ENCODE results near the gene GOLIM4. TPM values are rescaled to one million over a fixed set of nuclear protein-coding genes. Genes with fewer than 3 reads are reported as not detected.

GOLIM4 gene
- total RNA-seq, 1 experiment from 2014 or later = 22.4 TPM

DNA sequence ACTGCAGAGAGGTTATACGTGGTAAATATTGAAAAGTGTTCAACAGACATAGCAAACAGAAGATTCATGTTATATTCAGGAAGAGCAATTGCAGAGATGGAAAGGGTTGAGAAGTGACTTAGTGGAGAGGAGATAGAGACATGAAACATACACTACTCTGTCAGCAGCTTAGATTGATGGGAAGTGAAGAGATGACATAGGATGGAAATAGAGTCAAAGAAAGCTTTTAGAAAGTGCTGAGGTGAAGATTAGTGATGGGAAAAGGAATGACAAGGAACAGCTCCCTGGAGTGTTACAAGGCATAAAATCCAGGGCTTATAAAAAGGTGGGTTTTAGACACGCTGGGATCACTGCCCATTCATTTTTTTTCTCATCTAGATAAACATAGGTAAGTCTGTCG, 17.2 kb upstream of the GOLIM4 start:
- no peak for DNase-seq (ENCODE audit: low read depth)
- in situ Hi-C loops (cut with HindIII; ENCODE audit: low pct_unique_long_range_greater_than_20kb, low sequenced_read_pairs) = no loop called here

DNA sequence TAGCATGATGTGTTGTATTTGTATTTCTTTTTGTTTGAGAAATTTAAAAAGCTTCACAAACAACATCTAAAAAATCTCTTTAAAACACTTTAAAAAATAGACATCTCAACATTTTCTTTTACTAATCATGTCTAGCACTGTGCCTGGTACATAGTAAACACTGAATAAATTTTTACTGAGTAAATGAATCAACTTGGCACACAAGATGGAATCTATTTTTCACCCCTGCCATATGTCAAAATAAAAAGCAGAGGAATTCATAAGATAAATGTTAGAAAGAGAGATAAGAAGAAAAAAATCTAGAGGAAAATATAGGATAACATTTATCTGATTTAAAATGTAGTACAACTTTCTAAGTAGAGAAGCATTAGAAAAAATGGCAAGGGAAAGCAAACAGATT, 8.6 kb upstream of the GOLIM4 start:
- in situ Hi-C loops (cut with HindIII; ENCODE audit: low pct_unique_long_range_greater_than_20kb, low sequenced_read_pairs) = no loop called here
- DNase-seq (ENCODE audit: low read depth) = no peak

DNA sequence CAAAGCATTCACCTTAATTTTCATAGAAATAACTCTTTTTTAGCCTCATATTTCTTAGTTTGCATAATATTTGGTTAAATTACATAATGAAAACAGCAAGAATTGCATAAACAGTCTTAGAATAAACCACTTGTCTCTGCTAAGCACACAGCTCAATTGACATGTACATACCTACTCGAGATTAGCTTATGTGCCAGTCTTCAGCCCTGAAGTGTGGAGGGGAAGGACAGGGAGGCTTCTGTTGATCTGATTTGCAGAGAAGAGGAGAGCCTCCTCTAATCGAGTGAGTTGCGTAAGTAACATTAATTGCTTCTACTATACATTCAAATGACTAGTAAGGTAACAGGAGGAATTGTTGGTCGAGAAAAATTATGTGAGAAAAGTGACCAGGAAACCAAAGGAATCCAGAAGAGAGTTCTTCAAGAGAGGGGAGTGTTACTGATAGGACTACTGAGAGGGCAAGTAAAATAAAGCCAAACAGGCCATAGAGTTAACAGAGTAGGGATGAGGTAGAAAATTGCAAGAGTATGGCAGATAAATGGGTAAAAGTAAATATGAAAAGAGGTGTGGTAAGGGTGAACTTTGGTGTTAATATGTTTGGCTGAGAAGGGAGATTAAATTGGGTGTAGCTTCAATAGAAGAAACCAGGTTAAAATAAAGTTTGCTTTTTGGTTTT, 7.1 kb upstream of the GOLIM4 start:
- DNase-seq (ENCODE audit: low read depth) = no peak
- in situ Hi-C loops (cut with HindIII; ENCODE audit: low pct_unique_long_range_greater_than_20kb, low sequenced_read_pairs) = no loop called here

DNA sequence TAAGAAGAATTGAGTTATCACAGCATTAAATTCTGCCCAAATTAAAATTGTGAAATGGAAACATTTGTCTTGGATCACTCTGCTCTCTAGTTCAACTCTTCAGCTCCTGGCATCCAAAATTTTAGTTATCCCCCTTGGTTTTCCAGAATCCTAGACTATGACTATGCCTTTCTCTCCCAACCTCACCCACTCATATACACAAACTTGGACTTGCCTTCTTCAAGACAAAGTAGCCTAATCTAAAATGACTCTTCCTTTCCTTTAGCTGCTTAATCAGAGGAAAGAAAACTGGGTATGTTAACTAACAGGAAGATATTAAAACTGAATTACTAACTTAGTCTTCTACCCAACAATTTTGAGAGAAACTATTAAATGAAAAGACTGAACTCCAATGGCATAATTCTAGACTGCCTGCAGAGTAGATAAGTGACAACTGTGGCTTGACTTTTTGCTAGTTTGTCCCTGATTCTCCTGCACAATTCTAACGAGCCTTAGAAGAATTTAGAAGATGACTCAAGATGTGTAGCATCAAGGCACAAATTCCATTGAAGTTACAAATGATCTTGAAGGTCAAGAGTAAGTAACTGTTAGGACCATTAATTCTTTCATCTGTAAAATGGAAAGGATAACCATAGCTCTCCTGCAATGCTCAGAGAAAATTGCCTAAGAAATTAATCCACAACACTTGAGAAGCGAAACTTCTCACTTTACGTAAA, 5.2 kb upstream of the GOLIM4 start:
- in situ Hi-C loops (cut with HindIII; ENCODE audit: low pct_unique_long_range_greater_than_20kb, low sequenced_read_pairs) = no loop called here
- no peak for DNase-seq (ENCODE audit: low read depth)

DNA sequence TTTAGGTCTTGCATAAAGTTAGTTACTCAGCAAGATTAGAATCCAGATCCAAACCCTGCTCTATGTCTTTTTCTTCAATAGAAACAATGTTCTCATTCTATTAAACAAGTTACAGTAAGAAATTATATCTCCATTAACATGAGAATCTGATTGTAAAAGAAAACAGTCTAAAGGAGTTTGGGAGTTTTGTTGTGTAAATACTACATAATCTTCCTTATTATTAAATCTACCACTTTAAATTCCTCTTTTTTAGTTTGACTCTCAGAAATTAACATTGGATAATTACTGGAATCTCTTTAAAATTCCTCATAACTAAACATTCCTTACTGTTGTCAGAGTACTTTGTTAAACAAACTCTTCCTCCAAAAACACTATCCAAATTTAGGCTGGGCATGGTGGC, 1.7 kb upstream of the GOLIM4 start:
- no peak for DNase-seq (ENCODE audit: low read depth)
- in situ Hi-C loops (cut with HindIII; ENCODE audit: low pct_unique_long_range_greater_than_20kb, low sequenced_read_pairs) = no loop called here

DNA sequence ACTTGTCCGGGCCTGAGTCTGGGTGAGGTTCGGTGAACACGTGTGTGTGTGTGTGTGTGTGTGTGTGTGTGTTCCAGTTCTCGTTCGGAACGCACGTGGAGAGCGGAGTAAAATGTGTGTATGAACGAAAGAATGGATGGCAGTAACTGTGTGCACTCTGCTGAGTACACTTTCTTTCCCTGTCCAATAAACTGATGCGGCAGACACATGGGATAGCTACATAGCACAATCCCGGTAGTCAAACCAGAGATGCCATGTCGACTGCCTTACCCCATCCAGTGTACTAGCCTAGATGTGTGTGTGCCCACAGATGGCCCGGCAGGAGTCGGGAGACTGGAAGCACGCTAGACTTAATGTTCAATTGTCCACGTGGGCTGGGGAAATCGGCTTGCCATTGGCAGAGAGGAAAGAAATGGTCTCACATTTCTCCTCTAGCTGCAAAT, 507 bp upstream of the GOLIM4 start:
- peak; percentile 96 for DNase-seq (ENCODE audit: low read depth)
- in situ Hi-C loops (cut with HindIII; ENCODE audit: low pct_unique_long_range_greater_than_20kb, low sequenced_read_pairs) = no loop called here

DNA sequence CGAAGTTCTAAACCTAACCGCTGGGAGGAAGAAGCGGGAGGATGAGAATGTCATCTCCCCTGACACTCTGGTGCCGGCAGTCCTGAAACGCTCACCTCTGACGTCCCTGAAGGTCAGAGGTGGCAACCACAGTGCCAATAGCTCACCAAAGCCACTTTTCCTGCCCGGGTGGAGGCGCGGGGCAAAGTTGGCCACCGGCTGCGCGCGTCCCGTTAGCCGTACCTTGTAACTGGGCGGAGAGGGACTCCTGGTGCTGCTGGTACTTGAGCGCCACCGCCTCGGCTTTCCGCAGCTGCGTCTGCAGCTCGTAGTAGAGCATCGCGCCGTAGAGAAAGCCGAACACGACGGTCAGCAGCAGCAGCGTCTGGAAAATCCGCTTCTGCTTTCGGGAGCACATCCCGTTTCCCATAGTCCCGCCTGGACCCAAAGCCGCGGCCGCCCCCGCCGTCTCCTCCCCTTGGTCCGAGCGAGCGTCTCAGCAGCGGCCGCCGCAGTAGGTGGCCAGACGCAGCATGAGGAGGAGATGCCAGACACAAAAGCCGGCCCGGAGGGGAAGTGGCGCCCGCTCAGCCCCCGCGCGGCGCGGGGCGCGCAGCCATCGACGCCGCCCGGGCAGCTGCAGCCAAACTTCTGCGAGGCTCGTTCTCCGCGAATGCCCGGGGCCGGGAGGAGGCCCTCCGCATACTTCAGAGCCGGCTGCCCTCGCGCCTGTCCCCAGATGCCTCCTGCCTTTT, 680 bp downstream of the GOLIM4 start:
- in situ Hi-C loops (cut with HindIII; ENCODE audit: low pct_unique_long_range_greater_than_20kb, low sequenced_read_pairs) = no loop called here
- peak; percentile 86 for DNase-seq (ENCODE audit: low read depth)

DNA sequence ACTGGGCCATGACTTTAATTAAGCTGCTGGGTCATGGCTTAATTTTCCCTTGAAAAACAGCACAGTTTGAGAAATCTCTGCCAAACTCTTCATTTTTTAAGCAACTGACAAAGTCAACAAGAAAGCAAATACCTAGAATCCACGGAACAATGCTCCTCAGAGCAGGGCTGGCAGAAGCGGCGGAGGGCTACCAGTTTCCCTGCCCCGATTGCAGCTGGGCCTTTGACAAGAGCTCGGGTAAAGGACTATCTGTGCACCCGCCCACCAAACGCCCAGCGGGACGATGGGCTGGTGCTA, 1.2 kb downstream of the GOLIM4 start:
- DNase-seq (ENCODE audit: low read depth) = no peak
- in situ Hi-C loops (cut with HindIII; ENCODE audit: low pct_unique_long_range_greater_than_20kb, low sequenced_read_pairs) = no loop called here

DNA sequence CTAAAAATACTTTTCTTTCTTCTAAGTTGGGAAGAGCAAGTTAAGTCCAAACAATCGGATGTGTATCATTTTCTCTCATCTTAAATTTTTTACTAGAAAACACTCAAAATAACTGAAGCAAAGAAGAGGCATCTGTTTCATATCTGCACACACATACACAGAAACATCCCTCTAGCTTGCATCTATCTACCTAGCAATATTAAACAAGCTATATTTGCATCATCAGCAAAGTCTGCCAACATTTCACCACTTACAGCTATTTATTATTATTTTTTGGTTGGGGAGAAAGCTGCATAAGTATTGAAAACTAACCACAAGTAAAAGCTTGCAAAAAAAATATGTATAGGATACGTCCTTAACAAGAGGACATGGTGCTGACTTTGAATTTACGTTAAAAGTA, 1.9 kb downstream of the GOLIM4 start:
- in situ Hi-C loops (cut with HindIII; ENCODE audit: low pct_unique_long_range_greater_than_20kb, low sequenced_read_pairs) = no loop called here
- DNase-seq (ENCODE audit: low read depth) = no peak

DNA sequence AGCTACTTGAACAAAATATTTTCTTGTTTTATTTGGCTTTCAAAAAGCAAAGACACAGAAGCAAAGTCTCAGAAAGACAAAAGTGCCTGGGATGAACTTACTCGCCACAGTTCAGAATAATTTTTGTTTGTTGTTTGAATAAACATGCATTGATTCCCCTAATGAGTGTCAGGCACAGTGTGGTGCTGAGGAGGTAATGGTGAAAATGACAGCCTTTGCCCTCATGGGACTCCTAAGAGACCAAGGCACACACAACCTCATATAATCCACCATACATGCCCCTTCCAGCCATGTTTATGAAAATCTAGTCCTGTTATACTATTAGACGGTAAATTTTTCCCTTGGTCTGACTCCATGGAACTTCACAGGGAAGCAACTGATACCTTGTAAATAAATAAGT, 2.5 kb downstream of the GOLIM4 start:
- peak; percentile 18 for DNase-seq (ENCODE audit: low read depth)
- in situ Hi-C loops (cut with HindIII; ENCODE audit: low pct_unique_long_range_greater_than_20kb, low sequenced_read_pairs) = no loop called here

DNA sequence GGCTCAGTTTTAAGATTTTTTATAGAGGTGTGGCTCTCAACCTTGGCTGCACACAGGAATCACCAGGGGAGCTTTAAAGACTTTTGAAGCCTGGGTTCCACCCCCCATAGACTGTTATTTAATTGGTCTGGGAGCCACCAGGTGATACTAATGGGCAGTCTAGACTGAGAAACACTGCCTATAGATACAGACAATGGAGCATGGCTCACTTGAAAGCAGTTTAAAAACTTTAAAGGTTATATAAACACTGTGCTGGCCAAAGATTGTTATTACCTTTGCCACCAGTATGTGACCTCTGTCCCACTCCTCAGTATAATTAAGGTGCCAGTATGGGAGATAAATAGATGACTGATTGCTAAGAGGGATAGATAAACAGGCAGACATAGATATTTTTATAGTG, 3.8 kb downstream of the GOLIM4 start:
- in situ Hi-C loops (cut with HindIII; ENCODE audit: low pct_unique_long_range_greater_than_20kb, low sequenced_read_pairs) = no loop called here
- DNase-seq (ENCODE audit: low read depth) = peak; percentile 41

DNA sequence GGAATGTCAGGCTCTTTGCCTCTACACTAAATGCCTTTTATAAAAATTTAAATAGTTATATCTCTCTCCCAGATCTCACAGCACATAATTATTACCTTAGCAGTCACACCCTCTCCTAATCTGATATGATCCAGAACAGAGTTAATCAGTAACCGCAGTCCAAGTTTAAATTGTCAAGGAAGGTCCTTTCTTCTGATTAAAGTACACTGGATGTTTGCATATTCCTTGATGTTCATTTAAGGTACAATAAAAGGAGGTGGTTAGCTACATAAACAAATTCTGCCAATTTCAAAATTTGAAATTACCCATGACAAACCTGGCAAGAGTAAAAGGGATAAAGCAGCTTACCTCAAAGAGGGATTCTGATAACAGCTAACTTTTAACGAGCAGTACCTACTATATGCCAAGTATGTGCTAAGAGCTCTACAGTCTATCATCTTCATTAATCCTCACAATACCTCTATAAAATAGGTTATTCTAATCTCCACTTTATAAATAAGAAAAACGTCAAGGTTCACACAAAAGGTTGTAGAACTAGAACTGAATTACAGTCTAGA, 4.3 kb downstream of the GOLIM4 start:
- in situ Hi-C loops (cut with HindIII; ENCODE audit: low pct_unique_long_range_greater_than_20kb, low sequenced_read_pairs) = no loop called here
- peak; percentile 54 for DNase-seq (ENCODE audit: low read depth)

DNA sequence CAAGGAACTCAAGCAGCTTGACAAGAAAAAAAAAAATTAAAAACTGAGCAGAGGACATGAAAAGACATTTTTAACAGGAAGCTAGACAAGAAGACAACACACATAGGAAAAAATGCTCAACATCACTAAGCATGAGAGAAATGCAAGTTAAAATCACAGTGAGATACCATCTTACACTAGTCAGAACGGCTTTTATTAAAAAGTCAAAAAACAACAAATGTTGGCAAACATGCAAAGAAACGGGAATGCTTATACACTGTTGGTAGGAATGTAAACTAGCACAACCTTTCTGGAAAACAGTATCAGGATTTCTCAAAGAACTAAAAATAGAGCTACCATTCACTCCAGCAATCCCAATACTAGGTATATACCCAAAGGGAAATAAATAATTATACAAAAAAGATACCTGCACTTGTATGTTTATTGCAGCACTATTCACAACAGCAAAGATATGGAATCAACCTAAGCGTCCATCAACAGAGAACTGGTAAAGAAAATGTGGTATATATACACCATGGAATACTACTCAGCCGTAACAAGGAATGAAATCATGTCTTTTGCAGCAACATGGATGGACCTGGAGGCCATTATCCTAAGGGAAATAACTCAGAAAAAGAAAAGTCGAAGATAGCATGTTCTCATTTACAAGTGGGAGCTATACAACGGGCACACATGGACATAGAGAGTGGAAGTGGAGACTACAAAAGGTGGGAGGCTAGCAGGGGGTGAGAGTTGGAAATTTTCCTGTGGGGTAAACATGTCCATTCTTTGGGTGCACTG, 5.2 kb downstream of the GOLIM4 start:
- DNase-seq (ENCODE audit: low read depth) = no peak
- in situ Hi-C loops (cut with HindIII; ENCODE audit: low pct_unique_long_range_greater_than_20kb, low sequenced_read_pairs) = no loop called here

DNA sequence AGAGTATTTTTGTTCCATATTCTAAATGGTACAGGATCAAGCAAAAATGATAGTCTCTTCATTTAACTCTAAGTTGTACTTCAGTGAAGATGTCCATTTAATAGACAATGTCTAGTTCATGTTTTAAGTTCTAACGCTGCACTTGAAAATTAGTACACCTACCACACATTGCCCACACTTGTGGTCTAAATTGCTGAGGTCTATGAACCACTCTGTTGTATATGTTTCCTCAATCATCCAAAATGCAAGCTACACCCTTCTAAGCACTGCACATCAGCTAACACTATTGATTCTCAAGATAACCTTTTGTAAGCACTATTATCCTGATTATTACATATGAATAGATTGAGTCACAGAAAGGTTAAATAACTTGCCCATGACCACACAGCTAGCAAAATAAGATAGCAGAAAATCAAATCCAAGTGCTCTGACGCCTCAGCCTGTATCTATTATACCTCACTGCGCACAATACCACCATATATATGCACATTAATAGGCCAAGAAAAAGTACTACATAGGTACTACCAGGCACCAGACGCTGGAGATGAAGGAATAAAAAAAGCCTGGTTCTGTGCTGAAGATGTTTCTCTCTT, 6.4 kb downstream of the GOLIM4 start:
- no peak for DNase-seq (ENCODE audit: low read depth)
- in situ Hi-C loops (cut with HindIII; ENCODE audit: low pct_unique_long_range_greater_than_20kb, low sequenced_read_pairs) = no loop called here

DNA sequence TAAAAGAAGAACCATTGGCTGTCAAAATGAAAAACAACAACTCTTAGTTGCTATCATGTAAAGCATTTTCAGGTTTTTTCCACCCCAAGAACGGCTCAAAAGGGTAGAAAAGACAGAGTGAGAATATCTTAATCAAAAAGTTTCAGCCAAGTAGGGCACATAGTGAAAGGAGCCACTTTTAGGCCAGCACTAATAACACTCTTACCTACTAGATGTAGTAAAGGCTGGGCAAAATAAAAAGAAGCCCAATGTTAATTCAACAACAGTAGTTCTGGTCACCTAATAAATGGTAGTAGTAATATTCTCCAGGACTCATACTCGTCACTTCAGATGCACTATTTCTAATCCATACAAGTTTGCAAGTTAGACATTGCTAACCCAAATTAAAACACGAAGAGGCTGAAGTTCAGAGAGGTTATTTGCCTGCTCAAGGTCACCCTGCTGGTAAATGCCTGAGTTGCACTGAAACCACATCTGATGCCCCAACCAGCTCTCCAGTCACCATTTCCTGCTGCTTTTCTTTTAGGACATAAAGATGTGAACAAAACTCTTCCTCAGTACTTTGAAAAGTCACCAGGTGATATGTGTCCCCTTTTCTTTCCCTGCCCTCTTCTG, 7.5 kb downstream of the GOLIM4 start:
- in situ Hi-C loops (cut with HindIII; ENCODE audit: low pct_unique_long_range_greater_than_20kb, low sequenced_read_pairs) = no loop called here

DNA sequence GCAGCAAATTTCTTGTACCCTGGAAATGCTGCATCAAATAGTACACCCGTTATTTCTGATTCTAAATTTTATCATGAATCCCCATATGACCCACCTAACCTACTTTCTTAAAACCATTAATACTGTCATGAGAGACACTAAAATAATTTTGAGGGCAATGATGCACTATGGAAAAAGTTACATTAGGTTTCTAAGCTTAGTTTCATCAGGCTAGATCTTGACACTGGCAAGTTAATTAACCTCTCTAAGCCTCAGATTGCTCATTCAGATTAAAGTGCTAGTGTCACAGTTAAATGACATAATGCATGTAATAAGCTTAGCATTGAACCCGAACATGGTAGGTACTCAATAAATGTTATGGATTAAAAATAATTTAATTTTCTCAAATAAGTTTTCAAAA, 8.2 kb downstream of the GOLIM4 start:
- DNase-seq (ENCODE audit: low read depth) = no peak
- in situ Hi-C loops (cut with HindIII; ENCODE audit: low pct_unique_long_range_greater_than_20kb, low sequenced_read_pairs) = no loop called here

More for the DNA sequence above, 7.5 kb downstream of the GOLIM4 start:
- peak; percentile 21 for DNase-seq (ENCODE audit: low read depth)

DNA sequence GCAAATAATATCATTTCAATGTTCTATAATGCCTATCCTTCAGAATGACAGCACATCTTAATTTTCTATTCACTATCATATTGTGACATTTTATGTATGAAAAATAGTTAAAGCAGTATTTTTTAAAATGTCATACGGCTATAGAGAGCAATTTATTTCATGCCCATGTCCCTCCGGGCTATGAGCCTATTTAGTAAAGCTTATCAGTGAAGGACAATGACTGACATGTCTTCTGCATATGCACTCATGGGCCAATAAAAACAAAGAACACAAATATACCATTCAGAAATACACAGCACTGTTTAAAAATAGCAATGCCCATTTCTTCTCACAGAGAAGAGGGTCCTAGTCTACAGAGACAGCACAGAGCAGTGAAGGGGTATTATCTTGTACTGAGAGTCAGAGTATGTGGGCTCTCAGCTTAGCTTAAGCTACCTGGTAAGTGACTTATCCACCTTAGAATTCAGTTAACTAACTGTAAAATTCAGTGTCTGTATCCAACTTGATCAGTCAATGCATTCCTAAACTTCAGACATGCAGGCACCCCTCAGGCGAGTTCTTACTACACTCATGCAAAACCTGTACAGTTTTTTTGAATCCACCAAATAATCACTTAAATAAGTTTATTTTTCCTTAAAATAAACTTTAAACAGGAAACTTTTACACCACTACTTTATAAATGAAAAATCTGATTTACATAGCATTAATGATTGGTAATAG, 9.0 kb downstream of the GOLIM4 start:
- DNase-seq (ENCODE audit: low read depth) = no peak
- in situ Hi-C loops (cut with HindIII; ENCODE audit: low pct_unique_long_range_greater_than_20kb, low sequenced_read_pairs) = no loop called here
